DMS53 (cell line): ENCODE data around the gene SPDYC.
"Not testable (repeated sequence)": the region's sequence is repeated elsewhere in the genome, so short reads cannot be mapped to it uniquely, and the experiment has no call there.

Experiments
- DNase-seq: peaks from one replicate; lab custom pipeline; 2025; lab: John Stamatoyannopoulos, UW

The SPDYC gene

GRCh38 chr11:65169164-65169641, 830 bp upstream of the SPDYC start:
- peak; percentile 31 for DNase-seq

- no peak for DNase-seq
Measured at GRCh38 chr11:65172600-65172999, 2.6 kb downstream of the SPDYC start.

- DNase-seq: not testable (repeated sequence)
Measured at GRCh38 chr11:65174571-65175010, 4.6 kb downstream of the SPDYC start.

- DNase-seq: peak; percentile 81
Measured at GRCh38 chr11:65180877-65181568, 11.0 kb downstream of the SPDYC start.

- DNase-seq: peak; percentile 84
Measured at GRCh38 chr11:65181569-65182257, 11.7 kb downstream of the SPDYC start, which contains the start of gene CAPN1. CAPN1 (plus strand) TSS chr11:65181928; CDS start chr11:65182702, 774 bp downstream.

GRCh38 chr11:65182258-65183170, 12.5 kb downstream of the SPDYC start:
- DNase-seq: peak; percentile 67

GRCh38 chr11:65183201-65183891, 13.3 kb downstream of the SPDYC start:
- DNase-seq: no peak

- DNase-seq: no peak
Measured at GRCh38 chr11:65184146-65184545, 14.1 kb downstream of the SPDYC start.

GRCh38 chr11:65185171-65185570, 15.1 kb downstream of the SPDYC start:
- no peak for DNase-seq

- DNase-seq: no peak
Measured at GRCh38 chr11:65185869-65186341, 15.9 kb downstream of the SPDYC start.

- no peak for DNase-seq
Measured at GRCh38 chr11:65186701-65187100, 16.7 kb downstream of the SPDYC start.

GRCh38 chr11:65187146-65187675, 17.2 kb downstream of the SPDYC start:
- no peak for DNase-seq

GRCh38 chr11:65187971-65188461, 18.0 kb downstream of the SPDYC start:
- DNase-seq: no peak

GRCh38 chr11:65188486-65188885, 18.5 kb downstream of the SPDYC start:
- no peak for DNase-seq

- no peak for DNase-seq
Measured at GRCh38 chr11:65189191-65189590, 19.2 kb downstream of the SPDYC start.

GRCh38 chr11:65194564-65194963, 24.5 kb downstream of the SPDYC start:
- DNase-seq: no peak

GRCh38 chr11:65204143-65204542, 34.1 kb downstream of the SPDYC start:
- DNase-seq: no peak

- peak; percentile 71 for DNase-seq
Measured at GRCh38 chr11:65204646-65205601, 34.9 kb downstream of the SPDYC start.

GRCh38 chr11:65205602-65205967, 35.6 kb downstream of the SPDYC start:
- no peak for DNase-seq

- DNase-seq: no peak
Measured at GRCh38 chr11:65206441-65206841, 36.4 kb downstream of the SPDYC start.
